GM19351 (cell line): ENCODE data around the gene GLA.

ENCODE experiments used
- ATAC-seq: cut with Tn5 transposase; IDR thresholded peaks from one replicate; pipeline ENCODE4 v1.9.1; 2021; ENCODE audit warnings: mild to moderate bottlenecking, moderate library complexity; ENCODE audit not compliant: unreplicated experiment

The GLA gene

GRCh38 chrX:101407748-101408531 is at the start of gene GLA, which contains the start of gene HNRNPH2:
TSS of gene GLA (minus strand) at chrX:101407925. CDS start at chrX:101407903, 22 bp downstream.
TSS of gene HNRNPH2 (plus strand) at chrX:101408222. CDS start at chrX:101411989, 3,767 bp downstream.
- ATAC-seq, result peak; percentile 87

- no peak for ATAC-seq
These were observed 44.3 kb upstream of the GLA start for GRCh38 chrX:101452056-101452455.

GRCh38 chrX:101450961-101451360 is 43.2 kb upstream of the GLA start:
- no peak for ATAC-seq

GRCh38 chrX:101450085-101450484 is 42.4 kb upstream of the GLA start:
- ATAC-seq, result no peak

GRCh38 chrX:101449279-101449678 is 41.6 kb upstream of the GLA start:
- no peak for ATAC-seq

- ATAC-seq, result no peak
These were observed 34.4 kb upstream of the GLA start for GRCh38 chrX:101442085-101442484.

GRCh38 chrX:101430457-101431078 is 22.8 kb upstream of the GLA start:
- ATAC-seq, result peak; percentile 98

- peak; percentile 69 for ATAC-seq
These were observed 22.2 kb upstream of the GLA start for GRCh38 chrX:101429934-101430333.

- ATAC-seq, result no peak
These were observed 20.2 kb upstream of the GLA start for GRCh38 chrX:101427954-101428353.

GRCh38 chrX:101419489-101419888 is 11.8 kb upstream of the GLA start:
- no peak for ATAC-seq

GRCh38 chrX:101417981-101418841 is 10.5 kb upstream of the GLA start:
- ATAC-seq, result peak; percentile 36

- no peak for ATAC-seq
These were observed 9.5 kb upstream of the GLA start for GRCh38 chrX:101417190-101417589.

- no peak for ATAC-seq
These were observed 9.0 kb upstream of the GLA start for GRCh38 chrX:101416691-101417090.

GRCh38 chrX:101415180-101416145 is 7.7 kb upstream of the GLA start:
- ATAC-seq, result peak; percentile 57

GRCh38 chrX:101411984-101412383 is 4.3 kb upstream of the GLA start:
- no peak for ATAC-seq

- ATAC-seq, result no peak
These were observed 2.7 kb upstream of the GLA start for GRCh38 chrX:101410461-101410860.

GRCh38 chrX:101409043-101409442 is 1.3 kb upstream of the GLA start:
- no peak for ATAC-seq

GRCh38 chrX:101408532-101408841 is 762 bp upstream of the GLA start:
- no peak for ATAC-seq

GRCh38 chrX:101407167-101407747 is 468 bp downstream of the GLA start:
- ATAC-seq, result no peak

- ATAC-seq, result no peak
These were observed 7.9 kb downstream of the GLA start for GRCh38 chrX:101399825-101400224.
